HG03354 (cell line): Measurements from ENCODE around the gene SNRNP70.
"Not testable (repeated sequence)": the region's sequence is repeated elsewhere in the genome, so short reads cannot be mapped to it uniquely, and the experiment has no call there.

Source experiments
- ATAC-seq: cut with Tn5 transposase; IDR thresholded peaks from one replicate; pipeline ENCODE4 v1.9.1; 2021; ENCODE audit warnings: mild to moderate bottlenecking; ENCODE audit not compliant: unreplicated experiment, poor library complexity, severe bottlenecking

Gene SNRNP70

DNA sequence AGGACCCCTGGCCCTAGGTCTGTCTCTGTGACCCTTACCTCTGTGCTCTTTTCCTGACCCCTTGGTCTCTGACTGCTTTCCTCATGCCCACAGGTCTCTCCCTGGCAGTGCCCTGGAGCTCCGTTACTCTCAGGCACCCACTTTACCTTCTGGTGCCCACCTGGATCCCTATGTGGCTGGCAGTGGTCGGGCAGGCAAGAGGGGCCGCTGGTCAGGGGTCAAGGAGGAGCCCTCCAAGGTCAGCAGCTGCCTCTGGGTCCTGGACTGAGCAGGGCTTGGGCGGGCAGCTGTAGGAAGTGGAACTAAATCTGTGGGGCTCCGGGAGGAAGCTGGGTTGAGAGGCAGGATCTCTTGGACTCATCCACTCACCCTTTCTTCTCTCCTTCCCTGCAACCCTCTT, 50.4 kb downstream of the SNRNP70 start:
- ATAC-seq = no peak

DNA sequence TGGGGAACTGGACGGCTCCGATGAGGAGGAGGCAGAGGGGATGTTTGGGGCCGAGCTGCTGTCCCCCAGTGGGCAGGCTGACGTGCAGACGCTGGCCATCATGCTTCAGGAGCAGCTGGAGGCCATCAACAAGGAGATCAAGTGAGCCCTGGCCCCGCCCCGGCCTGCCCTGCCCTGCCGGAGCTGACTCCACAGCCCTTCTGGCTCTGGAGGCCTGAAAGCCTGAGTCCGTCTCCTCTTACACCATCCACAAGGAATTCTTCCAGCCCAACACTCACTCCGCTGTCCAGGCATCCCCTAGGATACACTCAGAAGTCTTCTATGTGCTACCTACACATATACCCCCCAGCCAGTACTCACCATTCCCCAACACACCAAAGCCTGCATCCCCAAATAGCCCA, 51.5 kb downstream of the SNRNP70 start:
- no peak for ATAC-seq

DNA sequence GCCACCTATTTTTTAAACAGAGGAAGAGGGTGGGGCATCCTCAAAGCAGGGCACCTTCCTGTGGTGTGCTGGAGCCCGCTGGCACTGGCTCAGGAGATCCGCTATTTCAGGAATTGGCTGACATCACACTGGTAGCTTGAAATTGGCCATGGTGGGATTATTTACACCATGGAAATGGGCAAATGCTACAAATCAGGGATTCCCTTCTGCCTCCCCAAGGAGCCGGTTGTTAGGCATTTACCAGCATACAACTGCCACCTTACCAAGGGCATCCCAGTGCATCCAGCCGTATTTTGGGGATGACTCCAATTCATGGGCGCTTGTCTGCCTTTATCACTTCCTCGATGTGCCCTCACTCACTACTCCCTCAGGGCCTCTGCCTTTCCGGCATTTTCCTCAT, 55.7 kb downstream of the SNRNP70 start:
- ATAC-seq = no peak

DNA sequence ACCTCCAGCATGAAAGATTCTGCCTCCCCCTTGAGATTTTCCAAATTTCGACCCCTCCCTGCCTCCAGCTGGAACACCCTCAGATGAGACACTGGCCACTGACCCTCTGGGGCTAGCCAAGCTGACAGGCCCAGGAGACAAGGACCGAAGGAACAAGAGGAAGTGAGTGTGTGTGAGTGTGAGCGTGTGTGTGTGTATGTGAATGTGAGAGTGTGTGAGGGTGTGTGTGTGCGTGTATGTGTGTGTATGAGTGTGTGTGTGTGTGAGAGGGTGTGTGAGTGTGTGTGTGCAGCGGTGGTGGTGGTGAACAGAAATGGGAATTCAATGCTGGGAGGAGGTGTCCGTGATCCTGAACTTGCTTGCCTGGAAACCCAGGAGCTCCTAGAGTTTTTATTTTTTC, 56.1 kb downstream of the SNRNP70 start:
- ATAC-seq = no peak

DNA sequence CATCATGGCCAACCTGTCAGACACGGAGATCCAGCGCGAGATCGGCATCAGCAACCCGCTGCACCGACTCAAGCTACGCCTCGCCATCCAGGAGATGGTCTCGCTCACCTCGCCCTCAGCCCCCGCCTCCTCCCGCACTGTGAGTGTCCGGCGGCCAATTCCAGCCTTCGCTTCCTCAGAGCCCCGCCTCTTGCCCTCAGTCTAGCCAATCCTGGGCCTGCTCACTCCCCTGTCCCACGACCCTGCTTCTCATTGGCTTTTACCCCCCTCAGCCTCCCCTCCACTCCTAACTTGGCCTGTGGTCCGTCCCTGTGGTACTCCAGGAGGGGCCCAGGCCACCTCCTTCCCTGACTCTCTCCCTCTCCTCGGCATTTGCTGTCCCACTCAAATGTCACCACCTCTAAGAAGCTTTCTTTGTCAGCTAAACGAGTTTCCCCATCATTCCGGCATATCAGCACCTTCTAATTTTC, 57.6 kb downstream of the SNRNP70 start:
- ATAC-seq = peak; percentile 68

DNA sequence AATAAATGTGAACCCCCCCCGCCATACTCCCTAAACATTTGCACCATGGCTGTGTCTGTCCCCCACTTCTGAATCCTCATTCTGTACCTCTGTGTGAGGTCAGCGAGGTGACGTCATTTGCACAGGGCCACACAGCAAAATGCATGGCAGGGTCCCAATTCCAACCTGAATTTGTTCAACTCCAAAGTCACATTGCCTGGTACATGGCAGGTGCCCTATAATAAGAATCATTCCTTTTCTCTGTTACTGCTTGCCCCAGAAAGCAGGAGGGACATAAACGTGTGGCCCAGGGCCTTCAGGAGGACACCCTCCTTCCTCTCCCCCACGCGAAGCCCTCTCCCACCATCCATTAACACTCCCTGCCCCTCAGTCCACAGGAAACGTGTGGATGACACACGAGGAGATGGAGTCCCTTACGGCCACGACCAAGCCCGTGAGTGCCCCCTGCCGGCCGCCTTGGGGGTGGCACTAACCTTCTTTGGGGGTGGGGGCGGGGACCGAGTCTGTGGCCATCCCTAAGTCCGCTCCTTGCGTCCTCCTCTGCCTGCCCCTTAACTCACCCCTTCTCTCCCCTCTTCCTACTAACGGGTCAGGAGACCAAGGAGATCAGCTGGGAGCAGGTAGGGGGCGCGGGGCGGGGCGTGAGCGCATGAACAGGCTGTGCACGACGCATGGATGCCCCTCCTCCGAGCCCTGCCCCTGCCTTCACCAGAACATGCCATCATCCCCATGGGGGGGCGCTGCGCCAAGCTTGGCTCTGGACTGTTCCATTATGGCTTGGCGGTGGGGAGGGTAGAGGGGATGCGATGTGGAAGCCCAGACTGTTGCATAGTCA, 60.5 kb downstream of the SNRNP70 start:
- ATAC-seq = no peak

DNA sequence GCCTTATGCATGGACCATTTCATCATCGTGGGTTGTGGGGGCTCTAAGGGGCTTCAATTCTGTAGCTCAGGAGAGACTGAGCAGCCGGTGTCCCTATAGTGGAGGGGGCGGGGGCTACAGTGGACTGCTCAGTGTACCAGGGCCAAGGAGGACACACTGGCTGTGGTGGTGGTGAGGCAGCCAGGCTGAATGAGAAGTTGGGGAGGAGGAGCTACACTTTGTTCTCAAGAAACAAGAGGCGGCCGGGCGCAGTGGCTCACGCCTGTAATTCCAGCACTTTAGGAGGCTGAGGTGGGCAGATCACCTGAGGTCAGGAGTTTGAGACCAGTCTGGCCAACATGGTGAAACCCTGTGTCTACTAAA, 61.1 kb downstream of the SNRNP70 start:
- not testable (repeated sequence) for ATAC-seq

DNA sequence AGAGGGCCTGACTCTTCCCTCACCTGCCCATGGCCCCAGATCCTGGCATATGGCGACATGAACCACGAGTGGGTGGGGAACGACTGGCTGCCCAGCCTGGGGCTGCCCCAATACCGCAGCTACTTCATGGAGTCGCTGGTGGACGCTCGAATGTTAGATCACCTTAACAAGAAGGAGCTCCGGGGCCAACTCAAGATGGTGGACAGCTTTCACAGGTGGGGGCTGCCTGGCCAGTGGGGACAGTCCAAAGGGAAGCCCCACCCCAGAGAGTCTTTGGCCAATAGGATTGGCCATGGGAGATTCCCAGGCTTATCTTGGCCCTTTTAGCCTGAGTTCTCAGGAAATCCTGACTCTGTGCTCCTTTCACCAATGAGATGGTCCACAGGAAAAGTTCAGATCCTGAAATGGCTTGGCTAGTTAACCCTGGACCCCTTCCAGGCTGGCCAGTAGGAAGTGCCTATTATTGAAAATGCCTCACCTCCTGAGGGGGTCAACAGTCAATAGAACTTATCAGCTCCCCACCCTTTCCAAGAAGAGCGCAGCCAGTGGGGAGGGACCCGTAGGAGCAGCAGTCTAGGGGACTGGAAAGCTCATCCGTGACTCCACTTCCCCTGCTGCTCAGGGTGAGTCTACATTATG, 62.9 kb downstream of the SNRNP70 start:
- no peak for ATAC-seq

DNA sequence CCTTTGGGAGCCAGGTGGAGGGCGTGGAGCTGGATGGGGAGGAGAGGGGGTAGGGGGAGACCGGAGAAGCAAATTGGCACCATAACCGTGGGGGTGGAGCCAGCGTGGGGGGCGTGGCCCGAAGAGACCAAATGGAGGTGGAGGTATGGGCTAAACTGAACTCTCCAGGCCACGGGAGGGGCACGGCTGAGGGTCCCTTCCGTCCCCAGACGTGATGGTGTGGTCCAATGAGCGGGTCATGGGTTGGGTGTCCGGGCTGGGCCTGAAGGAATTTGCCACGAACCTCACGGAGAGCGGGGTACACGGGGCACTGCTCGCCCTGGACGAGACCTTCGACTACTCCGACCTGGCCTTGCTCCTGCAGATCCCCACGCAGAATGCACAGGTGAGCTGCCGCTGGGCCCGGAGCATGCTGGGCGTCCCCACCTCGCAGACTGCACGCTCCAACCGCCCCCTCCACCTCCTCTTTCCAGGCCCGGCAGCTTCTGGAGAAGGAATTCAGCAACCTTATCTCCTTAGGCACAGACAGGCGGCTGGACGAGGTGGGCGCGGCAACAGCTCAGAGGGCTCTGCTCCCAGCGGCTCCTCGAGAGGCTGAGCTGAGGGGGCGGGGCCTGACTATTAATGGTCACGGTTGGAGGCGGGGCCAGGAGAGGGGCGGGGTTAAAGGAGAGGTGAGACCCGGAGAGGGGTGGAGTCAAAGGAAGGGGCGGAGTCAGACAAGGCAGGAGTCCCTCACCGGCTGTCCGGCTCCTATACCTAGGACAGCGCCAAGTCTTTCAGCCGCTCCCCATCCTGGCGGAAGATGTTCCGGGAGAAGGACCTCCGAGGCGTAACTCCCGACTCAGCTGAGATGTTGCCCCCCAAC, 63.8 kb downstream of the SNRNP70 start:
- ATAC-seq = no peak

DNA sequence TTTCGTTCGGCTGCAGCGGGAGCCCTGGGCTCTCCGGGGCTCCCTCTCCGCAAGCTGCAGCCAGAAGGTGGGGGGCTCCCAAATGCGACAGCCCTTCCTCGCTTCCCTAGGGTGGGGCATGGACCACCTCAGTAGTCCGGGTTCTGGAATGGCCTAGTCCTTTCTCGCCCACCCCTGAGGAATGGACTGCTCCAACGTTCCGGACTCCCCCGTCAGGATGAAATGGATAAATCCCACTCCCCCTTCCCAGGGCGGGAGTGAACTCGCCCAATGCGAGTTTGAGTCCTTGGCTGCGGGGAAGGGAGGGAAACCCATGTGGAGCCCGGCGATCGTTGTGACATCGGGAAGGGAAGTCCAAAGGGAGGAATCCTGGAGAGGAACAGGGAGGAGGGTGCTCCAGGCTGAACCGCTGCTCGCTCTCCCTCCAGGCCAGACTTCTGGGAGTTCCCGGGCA, 64.4 kb downstream of the SNRNP70 start:
- no peak for ATAC-seq

DNA sequence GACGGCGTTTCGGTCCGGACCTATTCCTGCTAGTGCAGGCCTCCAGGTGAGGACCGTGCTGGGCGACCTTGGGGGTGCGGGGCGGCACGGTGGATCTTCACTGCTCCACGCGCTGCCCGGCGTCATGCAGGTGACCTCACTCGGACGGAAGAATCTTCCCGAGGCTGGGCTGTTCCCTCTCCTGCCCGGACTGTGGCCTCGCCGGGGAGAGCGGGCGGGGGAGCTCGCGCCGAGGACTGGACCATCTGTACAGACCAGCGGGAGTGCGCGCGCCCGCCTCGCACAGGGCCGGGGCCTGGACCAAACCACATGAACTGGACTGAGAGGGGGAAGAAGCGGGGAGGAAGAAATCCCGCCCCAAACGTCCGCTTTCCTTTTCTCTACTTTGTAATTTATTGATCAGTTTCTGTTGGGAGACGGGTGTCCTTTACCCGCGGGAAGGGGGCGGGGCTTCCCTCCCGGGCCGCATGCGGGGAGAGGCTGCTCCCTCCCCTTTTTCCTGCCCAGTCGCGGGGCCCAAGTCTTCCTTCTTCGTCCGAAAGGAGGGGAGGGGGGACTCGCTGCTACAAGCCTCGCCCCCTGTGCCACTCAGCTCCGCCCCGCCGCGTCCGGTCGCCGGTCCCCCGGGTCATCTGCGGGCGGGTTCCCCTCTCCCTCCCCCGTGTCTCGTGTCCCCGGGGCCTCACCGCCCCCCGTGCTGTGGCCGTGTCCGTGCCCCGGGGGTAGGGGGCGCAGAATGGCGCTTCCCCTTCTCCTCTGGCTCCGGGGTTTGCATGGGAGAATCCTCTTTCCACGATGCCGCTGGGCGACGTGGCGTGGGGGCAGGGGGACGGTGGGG, 65.1 kb downstream of the SNRNP70 start:
- ATAC-seq = no peak

DNA sequence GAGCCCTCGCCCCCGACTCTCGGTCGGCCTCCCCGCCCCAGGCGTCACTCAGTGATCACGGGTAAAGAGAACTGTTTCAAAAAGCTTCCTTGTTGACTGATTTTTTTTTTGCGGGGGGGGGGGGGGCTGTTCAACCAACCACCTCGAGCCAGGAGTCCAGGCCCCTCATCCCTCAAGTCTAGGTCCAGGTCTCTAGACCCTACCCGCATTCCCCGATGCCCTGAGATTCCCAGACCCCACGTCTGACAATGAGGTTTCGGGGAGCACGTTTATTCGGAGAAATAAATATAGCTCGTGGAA, 65.6 kb downstream of the SNRNP70 start:
- ATAC-seq = no peak

DNA sequence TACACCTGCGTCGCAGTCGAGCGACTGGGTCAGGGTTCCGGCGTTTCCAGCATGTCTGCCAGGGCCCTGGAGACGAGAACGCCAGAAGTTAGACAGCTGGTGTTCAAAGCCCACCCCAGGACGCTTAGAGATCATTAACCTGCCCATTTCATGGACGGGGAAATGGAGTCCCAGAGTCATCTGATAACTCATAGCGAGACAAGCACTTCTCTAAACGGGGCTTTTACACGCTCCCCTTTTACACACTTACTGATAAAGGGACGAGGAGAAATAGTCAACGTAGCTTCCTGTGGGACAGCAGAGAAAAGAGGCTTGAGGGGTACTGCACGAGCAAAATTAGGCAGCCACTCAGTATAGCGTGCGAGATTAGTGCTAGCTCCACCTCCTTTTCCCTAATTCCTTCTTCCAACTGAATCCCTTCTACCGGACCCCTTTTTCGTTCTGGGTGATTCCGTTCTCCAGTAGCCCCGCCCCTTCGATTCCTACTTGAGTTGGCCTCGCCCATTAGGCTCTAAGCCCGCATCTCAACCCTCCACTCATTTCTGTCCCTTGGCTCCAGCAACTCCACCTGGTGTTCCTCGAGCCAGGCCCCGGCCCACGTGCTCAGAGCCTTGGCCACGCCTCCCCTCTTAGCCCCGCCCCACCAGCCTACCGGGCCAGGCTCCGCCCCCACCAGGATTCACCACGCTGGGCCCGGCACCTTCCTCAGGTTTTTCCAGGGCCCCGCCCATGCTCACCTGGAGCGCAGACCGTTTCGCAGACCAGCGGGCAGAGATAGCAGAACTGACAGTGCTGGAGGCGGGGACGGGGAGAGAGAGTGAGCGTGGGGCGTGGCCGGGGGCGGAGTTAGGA, 66.2 kb downstream of the SNRNP70 start:
- ATAC-seq = no peak

DNA sequence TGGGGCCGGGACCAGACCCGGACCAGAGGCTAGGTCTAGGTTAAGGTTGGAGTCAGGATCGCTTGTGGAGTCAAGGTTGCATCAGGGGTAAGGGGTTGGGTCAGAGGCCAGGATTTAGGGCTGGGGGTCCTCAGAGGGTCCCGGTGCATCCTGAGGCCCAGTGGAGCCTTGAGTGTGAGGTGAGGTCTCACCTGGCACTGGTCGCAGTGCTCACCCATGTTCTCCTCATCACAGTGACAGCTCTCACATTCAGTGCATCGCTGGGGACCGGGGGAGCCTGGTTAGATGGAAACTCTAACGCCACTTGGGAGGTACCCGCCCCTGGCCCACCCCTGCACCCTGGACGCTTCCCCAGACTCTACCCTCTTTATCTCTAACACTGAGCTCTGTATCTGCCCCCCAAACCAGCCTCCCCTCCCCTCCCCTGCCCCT, 66.9 kb downstream of the SNRNP70 start:
- no peak for ATAC-seq

DNA sequence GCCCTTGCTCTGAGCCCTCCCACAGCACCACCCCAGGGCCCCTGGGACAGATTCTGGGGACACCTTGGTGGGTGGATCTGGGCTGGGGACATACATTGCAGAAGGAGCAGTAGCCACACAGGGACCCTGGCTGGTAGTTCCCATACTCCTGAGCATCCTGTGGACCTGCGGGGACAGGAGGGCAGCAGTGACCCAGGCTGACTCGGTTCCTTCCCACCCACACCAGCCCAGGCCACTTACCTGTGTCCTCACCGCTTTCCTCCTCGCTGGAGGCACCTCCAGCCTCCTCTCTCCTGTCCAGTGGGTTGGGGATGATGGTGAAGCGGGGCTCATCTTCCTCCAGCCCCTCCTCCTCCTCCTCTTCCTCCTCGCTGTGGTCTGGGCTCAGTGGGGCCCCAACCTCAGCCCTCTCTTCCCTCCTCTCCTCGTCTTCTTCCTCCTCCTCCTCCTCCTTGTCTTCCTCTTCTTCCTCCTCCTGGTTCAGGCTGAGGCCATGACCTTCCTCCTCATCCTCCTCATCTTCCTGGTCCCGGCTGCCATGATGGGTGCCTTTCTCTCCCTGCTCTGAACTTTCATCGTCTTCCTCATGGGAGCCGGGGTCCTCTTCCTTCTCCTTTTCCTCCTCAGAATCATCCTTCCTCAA, 68.0 kb downstream of the SNRNP70 start:
- no peak for ATAC-seq

DNA sequence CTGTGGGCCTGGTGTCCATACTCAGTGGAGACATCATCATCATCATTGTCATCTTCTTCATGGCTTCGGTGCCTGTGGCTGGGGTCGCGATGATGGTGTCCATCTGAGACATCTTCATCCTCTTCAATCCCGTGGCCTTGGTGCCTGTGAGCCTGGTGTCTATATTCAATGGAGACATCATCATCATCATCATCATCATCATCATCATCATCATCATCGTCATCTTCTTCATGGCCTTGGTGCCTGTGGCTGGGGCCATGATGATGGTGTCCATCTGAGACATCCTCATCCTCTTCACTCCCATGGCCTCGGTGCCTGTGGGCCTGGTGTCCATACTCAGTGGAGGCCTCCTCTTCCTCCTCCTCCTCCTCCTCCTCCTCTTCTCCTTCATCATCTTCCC, 69.0 kb downstream of the SNRNP70 start:
- ATAC-seq = no peak

DNA sequence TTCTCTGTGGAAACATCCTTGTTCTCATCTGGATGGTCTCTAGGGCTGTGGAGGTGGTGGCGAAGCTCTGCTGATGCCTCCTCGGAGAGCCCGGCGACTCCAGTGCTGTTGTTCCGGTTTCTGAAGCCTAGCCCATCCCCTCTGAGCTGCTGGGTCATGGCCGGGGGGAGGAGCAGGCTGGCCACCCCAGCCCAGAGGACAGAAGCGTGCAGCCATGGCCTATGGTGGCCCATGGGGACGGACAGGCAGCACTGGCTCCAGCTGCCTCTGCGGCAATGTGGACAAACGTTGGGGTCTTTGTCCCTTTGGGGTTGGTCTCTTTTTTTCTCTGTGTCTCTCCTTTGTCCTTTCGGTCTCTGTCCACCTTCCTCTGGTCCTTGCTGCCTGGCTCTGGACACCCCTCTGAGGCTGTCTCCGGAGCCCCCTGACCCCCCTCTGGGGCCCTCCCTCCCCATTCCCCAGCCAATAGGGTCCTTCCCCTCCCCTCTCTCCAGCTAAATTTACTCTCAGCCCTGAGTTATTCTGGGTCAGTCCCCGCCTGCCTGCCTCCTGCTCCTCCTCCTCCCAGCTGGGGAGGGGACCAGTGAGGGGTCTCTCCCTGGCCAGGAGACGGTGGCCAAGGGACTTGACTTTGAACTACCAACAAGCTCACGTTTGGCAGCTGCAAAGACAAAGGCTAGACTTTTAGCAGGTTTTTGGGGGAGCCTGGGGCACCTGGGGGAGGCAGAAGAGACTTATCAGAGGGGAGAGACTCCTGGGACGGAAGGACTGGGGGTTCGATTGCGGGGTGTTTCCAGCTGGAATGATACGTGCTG, 70.0 kb downstream of the SNRNP70 start, which contains the start of gene HRC:
TSS of gene HRC (minus strand) at position 392 of the 815 bp plus-strand sequence. CDS start at position 233, 159 bp downstream.
- ATAC-seq = no peak
